GM12878 (cell line): ENCODE results near the gene ARHGEF37. TPM values are rescaled to one million over a fixed set of nuclear protein-coding genes. Genes with fewer than 3 reads are reported as not detected.

Source experiments
- E2F4 ChIP-seq: IDR thresholded peaks from 2 replicates; pipeline ENCODE4 v1.6.1; 2012; ENCODE audit warnings: low read depth, low read length, improper control_type of control experiment
- EED ChIP-seq: sonication (generic); IDR thresholded peaks from 2 replicates; pipeline ENCODE4 v1.6.1; 2016; ENCODE audit warnings: antibody characterized with exemption, low read depth
- GABPA ChIP-seq: IDR thresholded peaks from 2 replicates; pipeline ENCODE4 v1.6.1; 2014; ENCODE audit warnings: antibody characterized with exemption, low read depth, mild to moderate bottlenecking, inconsistent platforms
- MXI1 ChIP-seq: fragments of 150-350 bp; IDR thresholded peaks from 2 replicates; pipeline ENCODE4 v1.6.1; 2011; ENCODE audit warnings: low read depth, mild to moderate bottlenecking, inconsistent platforms, low read length, improper control_type of control experiment
- NR2C2 ChIP-seq: IDR thresholded peaks from 2 replicates; pipeline ENCODE4 v1.6.1; 2011; ENCODE audit warnings: borderline replicate concordance, low read depth; ENCODE audit not compliant: control insufficient read depth, insufficient read length
- ZNF384 ChIP-seq: IDR thresholded peaks from 2 replicates; pipeline ENCODE4 v1.6.1; 2012; ENCODE audit warnings: low read depth, mild to moderate bottlenecking, low read length, improper control_type of control experiment, borderline replicate concordance
- polyA plus RNA-seq, 11 experiments: library from polyadenylated mRNA; depleted of rRNA in 4 of 11; unstranded in 6 of 11; stranded (reverse) in 5 of 11; fragments of >200 nt; fragmentation: Nextera tagmentation in 4 of 11; fragmentation: Illumina TruSeq in 1 of 11; extraction: Ambion mirVana in 4 of 11; extraction: Trizol in 1 of 11; gene quantifications; 1 replicate in 1 of 11; 2 replicates in 10 of 11; pipeline versions ENCODE4 v1.2.1 to v1.2.3, GENCODE V29; 2011 to 2016; ENCODE audit warnings: inconsistent platforms in 2 of 11, missing spikeins in 2 of 11, low read depth in 1 of 11
- total RNA-seq, 4 experiments: library from RNA; depleted of rRNA in 3 of 4; stranded (reverse); fragments of >200 nt in 3 of 4; fragmentation: Illumina TruSeq in 1 of 4; extraction: Trizol in 1 of 4; gene quantifications; 2 replicates each; pipeline versions ENCODE4 v1.2.1 to v1.2.3, GENCODE V29; 2013 to 2021
- TF ChIP-seq, protein P1 (sequence below): fragments of 450-650 bp; IDR thresholded peaks from 2 replicates; pipeline ENCODE4 v1.6.1; 2017; ENCODE audit warnings: low read depth, mild to moderate bottlenecking, moderate library complexity

ARHGEF37 gene
- total and polyA plus RNA-seq, 10 of the 15 experiments (the other 5 are each of a cell fraction or from before 2014, with no cell fraction given), result 0.16 to 1.1 (median 0.63) TPM

- 0 out of 2 replicates have a peak, but pooled peaks have one; percentile 37 for TF ChIP-seq E2F4
- no peak for TF ChIP-seq NR2C2
- peak; percentile 56 for TF ChIP-seq EED
- TF ChIP-seq GABPA, result peak; percentile 88
- TF ChIP-seq, protein P1, sequence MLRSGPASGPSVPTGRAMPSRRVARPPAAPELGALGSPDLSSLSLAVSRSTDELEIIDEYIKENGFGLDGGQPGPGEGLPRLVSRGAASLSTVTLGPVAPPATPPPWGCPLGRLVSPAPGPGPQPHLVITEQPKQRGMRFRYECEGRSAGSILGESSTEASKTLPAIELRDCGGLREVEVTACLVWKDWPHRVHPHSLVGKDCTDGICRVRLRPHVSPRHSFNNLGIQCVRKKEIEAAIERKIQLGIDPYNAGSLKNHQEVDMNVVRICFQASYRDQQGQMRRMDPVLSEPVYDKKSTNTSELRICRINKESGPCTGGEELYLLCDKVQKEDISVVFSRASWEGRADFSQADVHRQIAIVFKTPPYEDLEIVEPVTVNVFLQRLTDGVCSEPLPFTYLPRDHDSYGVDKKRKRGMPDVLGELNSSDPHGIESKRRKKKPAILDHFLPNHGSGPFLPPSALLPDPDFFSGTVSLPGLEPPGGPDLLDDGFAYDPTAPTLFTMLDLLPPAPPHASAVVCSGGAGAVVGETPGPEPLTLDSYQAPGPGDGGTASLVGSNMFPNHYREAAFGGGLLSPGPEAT, result peak; percentile 82
- TF ChIP-seq MXI1, result peak; percentile 52; the same call in 1 of the 2 replicates
- no peak for TF ChIP-seq ZNF384
These were observed 29.9 kb upstream of the ARHGEF37 start, which contains the start of gene CSNK1A1 (continued) for GRCh38 chr5:149551227-149552037.
